Stimulated activated CD4-positive, alpha-beta T cell treated with anti-CD3 and anti-CD28 coated beads, Interleukin-15, amount 100 ng/mL, for 24 hours (primary cell): ENCODE measurements around the gene NHLRC4.

ENCODE experiments used
- DNase-seq: peaks from one replicate; pipeline ENCODE4 v3.0.0-alpha.2; 2020

Gene NHLRC4

GRCh38 chr16:554640-555365 lies 12.0 kb upstream of the NHLRC4 start:
- no peak for DNase-seq

GRCh38 chr16:555528-556473 lies 11.0 kb upstream of the NHLRC4 start:
- DNase-seq = no peak

- DNase-seq = no peak
Measured at GRCh38 chr16:556474-557173, 10.2 kb upstream of the NHLRC4 start.

- DNase-seq = no peak
Measured at GRCh38 chr16:557463-558297, 9.1 kb upstream of the NHLRC4 start.

- DNase-seq = no peak
Measured at GRCh38 chr16:558298-559020, 8.3 kb upstream of the NHLRC4 start.

- DNase-seq = no peak
Measured at GRCh38 chr16:559021-559380, 7.8 kb upstream of the NHLRC4 start.

- no peak for DNase-seq
Measured at GRCh38 chr16:559411-560203, 7.2 kb upstream of the NHLRC4 start.

GRCh38 chr16:560204-560700 lies 6.6 kb upstream of the NHLRC4 start, which contains the start of gene PRR35:
Gene PRR35, plus strand, starts transcription at chr16:560394. Its CDS starts 2,901 bp downstream, at chr16:563295.
- no peak for DNase-seq

- DNase-seq = no peak
Measured at GRCh38 chr16:560701-561412, 5.9 kb upstream of the NHLRC4 start.

- no peak for DNase-seq
Measured at GRCh38 chr16:561413-561794, 5.4 kb upstream of the NHLRC4 start.

- DNase-seq = no peak
Measured at GRCh38 chr16:561957-562938, 4.6 kb upstream of the NHLRC4 start.

GRCh38 chr16:563072-563644 lies 3.6 kb upstream of the NHLRC4 start:
- no peak for DNase-seq

GRCh38 chr16:564690-565418 lies 2.0 kb upstream of the NHLRC4 start:
- no peak for DNase-seq

GRCh38 chr16:565419-566330 lies 1.1 kb upstream of the NHLRC4 start:
- DNase-seq = no peak

- no peak for DNase-seq
Measured at GRCh38 chr16:567373-568256, 810 bp downstream of the NHLRC4 start.
